ENCODE measurements around the gene RHOB. TPM values are rescaled to one million over a fixed set of nuclear protein-coding genes. Genes with fewer than 3 reads are reported as not detected.
"Not testable (repeated sequence)": the region's sequence is repeated elsewhere in the genome, so short reads cannot be mapped to it uniquely, and the experiment has no call there.

The RHOB gene
- total RNA-seq, 1 donor from 2014 or later = 1,771 TPM

- Histone ChIP-seq H3K4me1 (no peaks in the 10 kb centered on the region), H3K9me3 (peaks cover 7% of the 10 kb centered on the region), H3K36me3 (no peaks in the 10 kb centered on the region), H3K27me3 (no peaks in the 10 kb centered on the region), H3K27ac (no peak overlapping the region), H3K4me3 (no peak overlapping the region)
- DNase-seq (ENCODE audit: extremely low spot score in 2 of 2) = peak in 1 of 2 donors; percentile 82
- intact Hi-C loops (cut with DNase I) = no loop called here
- TF ChIP-seq POLR2A (IDR thresholded peaks at IDR 0.05) (no peak), POLR2AphosphoS5 (IDR thresholded peaks at IDR 0.05; ENCODE audit: insufficient read depth in 1 of 2, low read depth in 1 of 2) (no peak), CTCF (IDR thresholded peaks at IDR 0.05) (no peak)
These were observed 36.2 kb upstream of the RHOB start for GRCh38 chr2:20410556-20411277.

GRCh38 chr2:20411361-20411894, 35.4 kb upstream of the RHOB start:
- H3K4me1 ChIP-seq = no peaks in the 10 kb centered on the region
- intact Hi-C loops (cut with DNase I) = no loop called here
- H3K27ac ChIP-seq = no peak overlapping the region
- no peaks in the 10 kb centered on the region for H3K36me3 ChIP-seq
- DNase-seq (ENCODE audit: extremely low spot score in 2 of 2) = peak in 1 of 2 donors; percentile 80
- H3K9me3 ChIP-seq = peaks cover 7% of the 10 kb centered on the region
- TF ChIP-seq POLR2A (IDR thresholded peaks at IDR 0.05) (no peak), CTCF (IDR thresholded peaks at IDR 0.05) (peak; percentile 28 to 79 (median 47)), POLR2AphosphoS5 (IDR thresholded peaks at IDR 0.05; ENCODE audit: insufficient read depth in 1 of 2, low read depth in 1 of 2) (peak in 1 of 2 donors; percentile 28)
- H3K4me3 ChIP-seq = no peak overlapping the region
- H3K27me3 ChIP-seq = no peaks in the 10 kb centered on the region

- intact Hi-C loops (cut with DNase I) = no loop called here
- no peaks in the 10 kb centered on the region for H3K36me3 ChIP-seq
- H3K4me3 ChIP-seq = no peak overlapping the region
- peaks cover 4% of the 10 kb centered on the region for H3K9me3 ChIP-seq
- H3K27me3 ChIP-seq = no peaks in the 10 kb centered on the region
- TF ChIP-seq CTCF (IDR thresholded peaks at IDR 0.05) (no peak), POLR2AphosphoS5 (IDR thresholded peaks at IDR 0.05; ENCODE audit: insufficient read depth in 1 of 2, low read depth in 1 of 2) (no peak), POLR2A (IDR thresholded peaks at IDR 0.05) (no peak)
- no peak overlapping the region for H3K27ac ChIP-seq
- DNase-seq (ENCODE audit: extremely low spot score in 2 of 2) = peak in 1 of 2 donors; percentile 75
- peaks cover 12% of the 10 kb centered on the region for H3K4me1 ChIP-seq
These were observed 32.1 kb upstream of the RHOB start for GRCh38 chr2:20414806-20415205.

- peaks cover 15% of the 10 kb centered on the region for H3K4me1 ChIP-seq
- H3K9me3 ChIP-seq = no peaks in the 10 kb centered on the region
- peak in 1 of 2 donors; percentile 79 for DNase-seq (ENCODE audit: extremely low spot score in 2 of 2)
- H3K4me3 ChIP-seq = no peak overlapping the region
- H3K27me3 ChIP-seq = no peaks in the 10 kb centered on the region
- TF ChIP-seq CTCF (IDR thresholded peaks at IDR 0.05) (no peak), POLR2AphosphoS5 (IDR thresholded peaks at IDR 0.05; ENCODE audit: insufficient read depth in 1 of 2, low read depth in 1 of 2) (no peak), POLR2A (IDR thresholded peaks at IDR 0.05) (no peak)
- intact Hi-C loops (cut with DNase I) = no loop called here
- no peak overlapping the region for H3K27ac ChIP-seq
- no peaks in the 10 kb centered on the region for H3K36me3 ChIP-seq
These were observed 31.4 kb upstream of the RHOB start for GRCh38 chr2:20415511-20415918.

- TF ChIP-seq POLR2AphosphoS5 (IDR thresholded peaks at IDR 0.05; ENCODE audit: insufficient read depth in 1 of 2, low read depth in 1 of 2) (no peak), POLR2A (IDR thresholded peaks at IDR 0.05) (no peak), CTCF (IDR thresholded peaks at IDR 0.05) (no peak)
These were observed 30.2 kb upstream of the RHOB start for GRCh38 chr2:20416723-20417122.

GRCh38 chr2:20417230-20417821, 29.5 kb upstream of the RHOB start:
- H3K4me1 ChIP-seq = peaks cover 27% of the 10 kb centered on the region
- intact Hi-C loops (cut with DNase I); H3K27me3 ChIP-seq; H3K27ac ChIP-seq; H3K36me3 ChIP-seq; H3K9me3 ChIP-seq; DNase-seq (ENCODE audit: extremely low spot score in 2 of 2); H3K4me3 ChIP-seq: not testable (repeated sequence)

More at GRCh38 chr2:20416723-20417122, 30.2 kb upstream of the RHOB start:
- DNase-seq (ENCODE audit: extremely low spot score in 2 of 2) = no peak
- Histone ChIP-seq H3K4me3 (no peak overlapping the region), H3K27me3 (no peaks in the 10 kb centered on the region), H3K36me3 (no peaks in the 10 kb centered on the region), H3K4me1 (peaks cover 21% of the 10 kb centered on the region), H3K9me3 (no peaks in the 10 kb centered on the region), H3K27ac (no peak overlapping the region)
- intact Hi-C loops (cut with DNase I) = no loop called here
